Subcutaneous adipose tissue (tissue), 4 donors: ENCODE results near the gene FAM227B. TPM values are rescaled to one million over a fixed set of nuclear protein-coding genes. Genes with fewer than 3 reads are reported as not detected.

Experiments used
- CTCF ChIP-seq: fragments of 450-650 bp; IDR thresholded peaks from one replicate; pipeline ENCODE4 v1.5.1; 2016; ENCODE audit warnings: low read depth, mild to moderate bottlenecking, control low read depth, antibody characterized with exemption, moderate library complexity
- total RNA-seq, 4 donors: library from RNA; depleted of rRNA; stranded (reverse); fragments of >200 nt; gene quantifications; one replicate each; pipeline ENCODE4 v1.1.0, GENCODE V29; 2016

Gene FAM227B
- total RNA-seq, 4 donors from 2014 or later, result 1.1 to 3.2 (median 1.7) TPM; not detected in 1

GRCh38 chr15:49521802-49522201 is 98.8 kb downstream of the FAM227B start:
- TF ChIP-seq CTCF, result no peak

DNA sequence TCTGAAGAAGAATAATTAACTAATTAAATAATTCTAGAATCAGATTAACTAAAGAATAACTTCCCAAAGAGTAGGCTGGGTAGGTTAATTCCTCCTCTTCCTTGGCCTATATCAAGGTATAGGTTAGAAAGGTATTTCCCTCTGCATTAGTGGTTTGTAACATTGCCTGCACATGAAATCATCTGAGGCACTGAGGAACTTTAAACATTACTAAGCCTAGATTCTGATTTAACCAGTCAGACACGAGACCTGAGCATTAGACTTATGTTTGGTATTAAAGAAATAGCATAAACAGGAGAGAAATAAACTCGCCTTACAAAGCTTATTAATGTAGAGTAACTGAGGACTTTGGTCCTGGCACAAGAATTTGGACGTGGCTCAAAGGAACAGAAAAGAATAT is 113.4 kb downstream of the FAM227B start:
- no peak for TF ChIP-seq CTCF

DNA sequence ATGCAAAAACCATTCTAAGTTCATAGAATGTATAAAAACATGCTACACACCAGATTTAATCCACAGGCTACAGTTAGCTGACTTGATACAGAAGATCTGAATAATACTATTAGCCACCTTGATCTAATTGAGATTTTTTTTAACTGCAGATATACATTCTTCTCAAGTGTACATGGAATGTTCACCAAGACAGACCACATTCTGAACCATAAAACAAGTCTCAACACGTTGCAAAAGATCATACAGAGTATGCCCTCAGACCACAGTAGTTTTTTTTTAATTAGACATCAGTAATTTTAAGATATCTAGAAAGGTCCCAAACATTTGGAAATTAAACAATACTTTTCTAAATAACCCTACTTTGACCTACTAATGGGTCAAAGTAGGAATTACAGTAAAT is 114.3 kb downstream of the FAM227B start:
- no peak for TF ChIP-seq CTCF

GRCh38 chr15:49501586-49501985 is 119.0 kb downstream of the FAM227B start:
- TF ChIP-seq CTCF, result no peak

DNA sequence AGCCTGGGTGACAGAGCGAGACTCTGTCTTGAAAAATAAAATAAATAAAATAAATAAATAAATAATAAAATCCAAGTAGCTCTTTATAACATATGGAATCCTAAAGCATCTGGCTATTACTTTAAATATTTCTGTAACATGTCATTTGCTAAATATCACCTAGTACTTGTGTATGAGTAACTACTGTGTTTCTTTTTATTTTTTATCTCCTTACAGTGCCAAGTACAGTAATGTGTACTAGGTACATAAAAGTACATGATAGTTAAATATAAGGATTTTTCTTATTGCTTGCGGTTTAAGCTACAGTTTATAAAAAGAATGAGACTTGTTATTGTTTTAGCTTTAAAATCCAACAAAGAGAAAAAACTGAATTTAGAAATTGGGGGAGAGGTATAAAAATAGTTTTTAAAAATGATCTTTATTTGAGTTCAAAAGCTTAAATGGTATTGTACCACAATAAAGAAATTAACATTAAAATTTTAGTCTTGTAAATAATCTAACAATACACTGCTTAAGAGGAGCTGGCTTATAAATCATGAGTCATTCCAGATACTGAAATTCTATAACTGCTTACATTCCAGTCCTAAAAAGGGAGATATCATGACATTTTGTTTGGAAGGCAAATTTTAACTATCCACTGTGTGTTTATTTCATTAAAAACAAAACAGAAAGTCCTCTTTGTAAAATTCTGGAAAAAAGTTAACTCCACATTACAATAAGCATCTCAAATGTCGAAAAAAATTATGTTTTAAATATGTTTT is 124.4 kb downstream of the FAM227B start:
- no peak for TF ChIP-seq CTCF

DNA sequence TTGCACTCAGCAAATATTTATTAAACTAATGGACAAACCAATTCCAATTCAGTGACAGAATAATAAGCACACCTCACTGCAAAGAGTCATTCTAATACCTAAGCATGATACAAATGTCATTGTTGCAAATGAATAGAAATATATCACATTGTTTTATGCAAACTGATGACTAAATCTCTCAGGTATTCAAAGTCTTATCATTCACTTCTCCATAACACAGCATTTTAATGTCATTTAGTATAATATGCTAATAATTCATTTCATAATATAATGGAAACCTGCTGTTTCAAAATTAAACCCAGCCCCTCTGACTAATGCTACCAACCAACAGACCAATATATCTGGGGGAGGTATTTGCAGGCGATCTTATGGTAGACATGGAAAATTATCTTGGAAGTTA is 125.8 kb downstream of the FAM227B start:
- no peak for TF ChIP-seq CTCF

GRCh38 chr15:49492830-49493229 is 127.8 kb downstream of the FAM227B start:
- no peak for TF ChIP-seq CTCF
